Right kidney (tissue), 9 donors: ENCODE measurements around the gene HINT2.
A peak's percentile ranks its signal among the peaks of the same experiment; 100 is the strongest.

ENCODE experiments used
- DNase-seq: peaks from one replicate; pipeline ENCODE4 v3.0.0-alpha.2; 2016
- long read RNA-seq, 8 donors: transcript quantifications; one replicate each; lab custom pipeline, GENCODE V29; 2026

HINT2 gene
- long read RNA-seq, donor 1, transcript HINT2-201 (5 exons, 628 nt), result major isoform, 57 of 74 reads
- long read RNA-seq, donor 1, transcript HINT2-202 (4 exons, 734 nt), result minor isoform, 7 of 74 reads
- long read RNA-seq, donor 1, partial matches to known transcripts, result 8 of 74 reads
- long read RNA-seq, donor 1, other reads (novel, unspliced or antisense), result 0 of 74 reads
- long read RNA-seq, donor 2, transcript HINT2-201 (5 exons, 628 nt), result major isoform, 35 of 49 reads
- long read RNA-seq, donor 2, transcript HINT2-206 (3 exons, 2,167 nt), result minor isoform, 5 of 49 reads
- long read RNA-seq, donor 2, partial matches to known transcripts, result 5 of 49 reads
- long read RNA-seq, donor 2, other reads (novel, unspliced or antisense), result 0 of 49 reads
- long read RNA-seq, donor 3, transcript HINT2-201 (5 exons, 628 nt), result major isoform, 18 of 20 reads
- long read RNA-seq, donor 3, partial matches to known transcripts, result 0 of 20 reads
- long read RNA-seq, donor 3, other reads (novel, unspliced or antisense), result 0 of 20 reads
- long read RNA-seq, donor 4, transcript HINT2-201 (5 exons, 628 nt), result major isoform, 24 of 31 reads
- long read RNA-seq, donor 4, partial matches to known transcripts, result 0 of 31 reads
- long read RNA-seq, donor 4, other reads (novel, unspliced or antisense), result 0 of 31 reads
- long read RNA-seq, donor 5, transcript HINT2-201 (5 exons, 628 nt), result major isoform, 42 of 57 reads
- long read RNA-seq, donor 5, partial matches to known transcripts, result 7 of 57 reads
- long read RNA-seq, donor 5, other reads (novel, unspliced or antisense), result 0 of 57 reads
- long read RNA-seq, donor 6, transcript HINT2-201 (5 exons, 628 nt), result major isoform, 46 of 59 reads
- long read RNA-seq, donor 6, partial matches to known transcripts, result 9 of 59 reads
- long read RNA-seq, donor 6, other reads (novel, unspliced or antisense), result 0 of 59 reads
- long read RNA-seq, donor 7, transcript HINT2-201 (5 exons, 628 nt), result major isoform, 86 of 91 reads
- long read RNA-seq, donor 7, partial matches to known transcripts, result 0 of 91 reads
- long read RNA-seq, donor 7, other reads (novel, unspliced or antisense), result 0 of 91 reads
- long read RNA-seq, donor 8, transcript HINT2-201 (5 exons, 628 nt), result major isoform, 33 of 51 reads
- long read RNA-seq, donor 8, partial matches to known transcripts, result 12 of 51 reads
- long read RNA-seq, donor 8, other reads (novel, unspliced or antisense), result 0 of 51 reads

DNA sequence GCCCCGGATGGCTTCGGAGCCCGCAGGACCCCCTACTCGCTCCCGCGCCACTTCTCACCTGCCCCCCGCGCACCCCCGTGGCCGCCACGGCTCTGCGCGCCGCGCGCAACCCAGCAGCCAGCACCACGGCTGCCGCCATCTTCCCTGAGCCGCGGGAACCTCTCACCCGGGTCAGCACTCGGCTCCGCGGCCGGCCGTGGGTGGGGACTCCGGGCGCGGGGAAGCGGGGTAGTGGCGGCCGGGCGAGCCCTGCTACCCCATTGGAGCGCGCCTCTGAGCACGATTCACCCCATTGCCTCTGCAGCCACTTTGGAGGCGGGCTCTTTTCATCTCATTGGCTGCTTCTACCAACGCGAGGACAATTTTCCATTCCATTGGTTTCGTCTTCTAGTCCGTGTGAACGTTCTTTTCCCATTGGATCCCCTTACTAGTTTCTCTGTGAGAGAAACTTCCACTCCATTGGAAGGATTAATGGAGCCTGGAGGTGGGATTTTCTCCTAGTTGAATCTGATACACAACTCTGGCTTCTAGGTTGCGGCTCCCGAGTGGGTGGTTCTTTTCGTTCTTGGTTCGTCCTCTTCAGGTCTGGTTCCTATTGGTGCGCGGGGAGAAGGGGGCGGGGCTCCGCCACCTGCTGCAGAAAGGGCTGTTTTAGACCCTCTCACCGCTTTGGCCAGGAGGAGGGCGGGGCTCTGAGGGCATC is at the start of gene HINT2:
HINT2 (minus strand) TSS at position 202 of the 703 bp plus-strand sequence; CDS start at position 139, 63 bp downstream.
- peak; percentile 92 for DNase-seq

GRCh38 chr9:35863583-35863982 is 48.7 kb upstream of the HINT2 start:
- no peak for DNase-seq

DNA sequence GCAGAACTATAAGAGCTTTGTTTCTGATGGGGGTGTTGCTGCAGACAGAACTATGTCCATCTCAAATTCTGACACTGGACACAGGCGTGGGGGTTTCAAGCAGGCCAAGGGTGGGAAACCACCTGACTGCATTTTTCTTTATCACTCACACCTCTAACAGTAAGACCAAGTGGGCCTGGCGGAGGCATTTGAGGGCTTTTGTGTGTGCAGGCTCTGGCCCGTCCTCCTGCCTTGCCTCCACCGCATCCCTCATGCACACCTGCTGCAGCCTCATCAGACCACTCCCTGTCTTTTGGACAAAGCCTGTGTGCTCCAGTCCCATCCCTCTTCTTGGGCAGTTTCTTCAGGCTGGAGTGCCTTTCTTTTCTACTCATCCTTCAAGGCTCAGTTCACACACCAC is 47.5 kb upstream of the HINT2 start:
- no peak for DNase-seq

DNA sequence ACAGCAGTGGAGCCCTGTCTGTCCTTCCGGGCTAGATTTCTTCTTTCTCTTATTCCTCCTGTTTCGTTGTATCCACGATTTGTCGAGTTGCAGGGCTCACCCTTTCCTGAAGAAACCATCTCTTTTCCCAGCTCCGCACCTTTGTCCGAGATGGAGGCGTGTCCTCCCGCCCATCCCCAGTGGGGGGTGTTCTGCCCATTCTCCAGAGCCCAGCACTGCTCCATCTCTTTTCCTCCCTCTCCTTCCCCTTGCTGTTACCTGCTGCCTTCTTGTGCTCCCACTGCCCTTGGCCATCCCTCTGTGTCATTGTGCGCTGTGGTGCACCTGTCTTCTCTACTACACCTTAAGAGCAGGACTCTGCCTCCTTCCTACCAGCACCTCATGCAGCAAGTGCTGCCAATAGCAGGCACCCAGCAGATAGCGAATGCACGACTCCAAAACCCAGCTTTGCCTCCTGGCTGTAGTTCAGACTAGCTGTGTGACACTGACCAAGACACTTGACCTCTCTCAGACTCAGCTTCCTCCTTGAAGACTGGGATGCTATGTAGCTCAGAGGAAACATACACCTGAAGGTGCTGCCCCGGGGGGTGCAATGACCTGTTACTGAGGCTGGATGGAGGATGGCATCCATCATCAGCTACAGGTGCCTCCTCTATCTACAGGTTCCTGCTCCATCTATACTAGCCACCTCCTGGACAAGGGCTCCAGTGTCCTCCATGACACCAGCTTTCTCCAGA is 46.5 kb upstream of the HINT2 start:
- DNase-seq, result no peak

- no peak for DNase-seq
These were observed 45.1 kb upstream of the HINT2 start for GRCh38 chr9:35859990-35860339.

- DNase-seq, result no peak
These were observed 44.6 kb upstream of the HINT2 start for GRCh38 chr9:35859310-35859989.

GRCh38 chr9:35858458-35858857 is 43.6 kb upstream of the HINT2 start:
- no peak for DNase-seq

DNA sequence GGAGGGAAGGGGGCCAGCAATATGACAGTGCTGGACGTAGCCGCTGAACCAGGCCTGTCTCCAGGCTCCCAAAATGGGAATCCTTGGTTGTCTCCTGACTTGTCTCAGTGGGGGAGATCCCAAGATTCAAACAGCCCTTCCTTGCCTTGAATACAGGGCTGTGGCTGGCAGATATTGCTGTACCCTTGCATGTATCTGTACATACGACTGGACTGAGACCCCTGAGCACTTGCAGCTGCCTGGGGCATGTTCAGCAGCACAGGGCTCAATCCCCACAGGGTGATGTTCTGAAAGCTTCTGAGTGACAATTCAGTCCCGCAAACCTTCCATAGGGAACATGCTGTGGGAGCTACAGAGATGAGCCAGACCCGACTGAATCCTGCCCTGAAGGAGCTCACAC is 42.0 kb upstream of the HINT2 start:
- no peak for DNase-seq

DNA sequence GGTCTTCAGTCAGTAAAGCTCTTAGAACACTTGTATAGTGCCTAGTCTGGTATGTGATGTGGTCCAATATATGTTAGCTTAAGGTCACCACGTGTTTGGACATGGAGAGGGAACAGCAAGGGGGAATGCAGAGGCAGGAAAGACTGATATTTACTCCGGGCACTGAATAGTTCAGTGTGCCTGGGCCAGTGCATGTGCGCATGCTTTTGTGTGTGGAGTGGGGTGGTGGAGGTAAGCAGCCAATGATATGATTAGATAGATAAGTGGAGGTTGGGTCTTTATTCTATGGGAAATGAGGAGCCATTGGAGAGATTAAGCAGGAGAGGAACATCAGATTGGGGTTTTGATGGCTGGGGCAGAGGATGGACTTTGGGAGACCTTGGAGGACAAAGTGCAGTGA is 41.4 kb upstream of the HINT2 start:
- no peak for DNase-seq

GRCh38 chr9:35854091-35854762 is 39.4 kb upstream of the HINT2 start:
- no peak for DNase-seq

GRCh38 chr9:35852876-35853865 is 38.3 kb upstream of the HINT2 start:
- DNase-seq, result no peak

GRCh38 chr9:35852267-35852815 is 37.5 kb upstream of the HINT2 start:
- no peak for DNase-seq

DNA sequence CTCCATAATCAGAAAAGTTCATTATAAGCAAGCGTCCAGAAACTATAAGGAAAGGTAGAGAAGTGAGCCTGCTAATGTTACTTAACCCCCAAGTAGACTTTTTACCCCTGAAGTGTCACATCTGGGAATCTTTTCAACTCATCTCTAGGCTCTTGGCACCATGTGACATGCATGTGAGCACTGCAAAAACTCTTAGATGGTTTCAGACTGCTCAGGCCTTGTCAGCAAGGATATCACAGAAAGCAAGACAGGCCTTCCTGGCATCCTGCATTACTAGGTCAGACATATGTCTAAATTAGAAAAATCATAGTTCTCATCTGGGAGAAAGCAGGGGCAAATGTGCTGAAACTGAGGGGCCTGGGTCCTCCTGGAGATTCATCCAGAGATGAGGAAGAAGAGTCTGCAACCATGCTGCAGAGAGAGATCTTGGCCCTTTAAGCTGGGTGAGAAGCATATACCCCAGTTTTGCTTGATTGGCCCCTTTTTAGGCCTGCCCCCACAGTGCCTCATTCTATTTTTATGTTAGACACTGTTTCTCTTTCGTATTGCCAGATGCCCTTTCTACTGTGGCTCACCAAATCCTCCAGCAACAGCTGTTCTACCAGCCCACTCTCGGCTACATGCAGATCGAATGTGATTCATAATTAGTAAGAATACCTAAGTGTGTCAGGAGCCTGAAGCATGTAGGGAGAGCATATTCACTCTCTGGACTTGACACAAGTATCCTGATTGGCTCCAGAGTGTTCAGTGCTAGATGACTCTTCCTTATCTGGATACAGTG is 33.1 kb upstream of the HINT2 start:
- no peak for DNase-seq

- no peak for DNase-seq
These were observed 31.3 kb upstream of the HINT2 start for GRCh38 chr9:35845824-35846771.

GRCh38 chr9:35844628-35845270 is 29.9 kb upstream of the HINT2 start:
- no peak for DNase-seq

- no peak for DNase-seq
These were observed 28.0 kb upstream of the HINT2 start for GRCh38 chr9:35842795-35843194.
